GM12892 (cell line): Measurements from ENCODE around the gene TSPAN13.

Source experiments
- DNase-seq: peaks from one replicate; pipeline ENCODE4 v3.0.0; 2011; ENCODE audit not compliant: insufficient read length
- FAIRE-seq: peaks from 2 replicates; lab custom pipeline; 2011; peaks lifted over from hg19 to GRCh38; lab: Jason Lieb, UNC
- POLR2A ChIP-seq: IDR thresholded peaks from 2 replicates; pipeline ENCODE4 v1.6.1; 2011; ENCODE audit warnings: low read depth, low read length, control low read depth
- POLR2AphosphoS5 ChIP-seq: IDR thresholded peaks from 2 replicates; pipeline ENCODE4 v1.6.1; 2011; ENCODE audit warnings: low read depth, low read length, control low read depth
- TAF1 ChIP-seq: IDR thresholded peaks from 2 replicates; pipeline ENCODE4 v1.6.1; 2011; ENCODE audit warnings: low read depth, mild to moderate bottlenecking, control low read depth, low read length, borderline replicate concordance

TSPAN13 gene

DNA sequence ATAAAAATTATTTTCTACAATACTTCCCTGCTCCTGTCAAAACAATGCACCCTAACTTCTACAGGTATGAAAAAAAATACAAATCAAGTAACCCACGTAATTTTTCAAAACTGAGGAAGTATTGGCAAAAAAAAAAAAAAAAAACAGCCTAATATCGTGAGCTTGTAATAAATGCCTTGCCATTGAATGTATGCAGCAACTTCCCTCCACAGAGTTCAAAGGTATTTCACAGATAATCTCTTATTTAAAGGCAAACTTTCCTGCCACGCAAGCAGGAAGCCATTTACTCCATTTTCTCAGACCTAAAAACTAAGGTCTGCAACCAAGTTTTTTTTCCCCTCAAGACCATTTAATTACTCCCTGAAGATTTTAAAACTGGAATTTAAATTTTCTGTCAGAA lies 51.9 kb downstream of the TSPAN13 start:
- DNase-seq (no peak), FAIRE-seq (no peak)
- TF ChIP-seq POLR2A (no peak), POLR2AphosphoS5 (no peak), TAF1 (no peak)

DNA sequence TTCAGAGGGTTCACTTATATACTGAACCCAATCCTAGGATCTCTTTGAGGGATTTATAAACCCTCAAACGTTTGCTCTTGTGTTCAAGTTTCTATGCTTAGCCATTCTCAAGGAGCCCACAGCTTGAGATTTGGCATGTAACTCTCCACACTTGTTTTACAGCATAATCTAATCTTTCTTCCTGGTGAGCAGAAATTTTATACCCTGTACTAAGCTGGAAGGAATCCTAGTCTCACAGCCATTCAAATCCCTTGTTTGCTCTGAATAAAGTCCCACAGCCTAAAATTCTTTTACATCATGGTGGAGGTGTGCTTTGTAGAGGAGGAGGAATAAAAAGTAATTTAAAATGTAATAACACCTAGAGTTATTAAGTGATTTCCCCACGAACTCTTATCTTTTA lies 56.6 kb downstream of the TSPAN13 start:
- TF ChIP-seq POLR2A (no peak), TAF1 (no peak), POLR2AphosphoS5 (no peak)
- FAIRE-seq: no peak
- no peak for DNase-seq

DNA sequence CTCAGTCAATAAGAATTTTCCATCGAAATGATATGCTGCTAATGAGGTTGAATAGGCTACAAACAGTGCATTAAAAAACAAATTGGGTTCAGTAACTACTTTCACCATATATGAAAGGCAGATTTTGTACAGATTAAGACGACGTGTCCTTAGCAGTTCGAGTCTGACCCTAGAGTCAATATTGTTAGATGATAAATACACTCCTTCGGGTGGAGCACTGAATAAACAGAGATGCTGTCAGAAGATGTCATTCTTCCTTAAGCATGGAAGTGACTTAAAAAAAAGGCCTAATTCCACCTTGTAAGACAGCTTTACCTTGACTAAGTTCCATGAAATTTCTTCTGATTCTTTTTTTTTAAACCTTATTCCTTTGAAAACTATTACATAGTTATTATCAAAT lies 57.0 kb downstream of the TSPAN13 start:
- FAIRE-seq: no peak
- TF ChIP-seq POLR2AphosphoS5: no peak
- no peak for TF ChIP-seq TAF1
- TF ChIP-seq POLR2A: no peak
- no peak for DNase-seq

DNA sequence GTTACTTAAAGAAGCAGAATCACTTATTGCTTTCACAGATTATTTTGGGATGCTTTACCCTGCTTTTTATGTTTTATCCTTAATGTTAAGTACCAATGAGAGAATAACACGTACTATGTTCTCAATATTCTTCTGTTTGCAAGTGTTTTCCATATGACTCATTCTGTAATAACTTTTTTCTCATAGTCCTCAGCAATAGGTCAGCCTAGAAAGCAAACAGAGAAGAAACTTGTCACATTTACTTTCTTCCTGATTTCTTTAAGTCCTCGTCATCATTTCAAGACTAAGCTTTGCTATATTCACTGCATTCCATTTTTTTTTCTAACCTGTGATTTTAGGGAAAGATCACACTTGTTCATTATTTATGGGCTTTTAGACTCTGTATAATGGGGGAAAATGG lies 58.0 kb downstream of the TSPAN13 start:
- no peak for TF ChIP-seq POLR2AphosphoS5
- no peak for TF ChIP-seq TAF1
- no peak for TF ChIP-seq POLR2A
- FAIRE-seq: no peak
- DNase-seq: no peak

DNA sequence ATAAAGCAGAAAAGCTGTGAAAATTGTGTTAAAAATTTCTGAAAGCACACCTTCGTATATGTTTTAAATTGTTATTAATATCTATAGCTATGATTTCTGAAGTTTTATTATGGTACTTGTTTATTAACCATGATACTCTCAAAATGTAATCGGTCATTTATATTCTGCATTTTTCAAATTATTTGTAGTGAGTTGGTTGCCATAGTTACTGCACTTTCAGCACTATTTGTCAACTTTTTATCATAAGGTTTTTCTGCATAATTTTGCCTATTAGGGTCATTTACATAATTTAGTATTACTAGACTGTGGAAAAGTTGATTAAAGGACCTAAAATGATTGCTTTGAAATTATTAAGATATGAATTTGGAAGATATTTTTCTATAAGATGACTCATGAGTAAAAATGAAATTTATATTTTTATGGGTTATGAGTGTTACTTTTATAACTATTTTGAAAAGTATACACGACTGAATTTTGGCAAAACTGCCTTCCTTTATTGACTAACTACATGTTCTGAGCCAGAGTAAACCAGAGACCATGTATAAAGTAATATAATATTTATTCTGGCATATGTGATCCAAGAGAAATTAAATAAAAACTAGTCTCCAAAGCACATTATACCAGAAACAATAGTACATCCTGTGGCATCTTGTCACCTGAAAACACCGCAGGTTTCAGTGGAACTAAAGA lies 59.1 kb downstream of the TSPAN13 start:
- TF ChIP-seq POLR2A (no peak), POLR2AphosphoS5 (no peak)
- FAIRE-seq (no peak), DNase-seq (no peak)

DNA sequence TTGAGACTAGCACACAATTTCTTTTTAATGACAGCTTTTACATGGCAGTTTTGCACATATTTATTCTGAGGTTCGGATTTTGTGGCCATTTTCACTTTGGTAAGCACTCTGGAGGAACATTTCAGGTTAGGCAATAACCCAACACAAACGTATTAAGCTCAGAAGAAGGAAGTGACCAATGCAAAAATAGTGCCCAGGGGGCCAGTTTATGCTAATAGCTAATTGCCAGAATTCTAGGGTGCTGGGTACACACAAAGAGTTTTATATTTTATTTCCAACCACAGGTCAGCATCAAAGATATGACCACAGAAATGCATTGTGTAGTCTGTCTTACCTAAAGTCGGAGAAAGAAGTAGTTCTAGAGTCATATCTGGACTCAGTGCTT lies 59.7 kb downstream of the TSPAN13 start:
- no peak for TF ChIP-seq TAF1
- FAIRE-seq (no peak), DNase-seq (no peak)

DNA sequence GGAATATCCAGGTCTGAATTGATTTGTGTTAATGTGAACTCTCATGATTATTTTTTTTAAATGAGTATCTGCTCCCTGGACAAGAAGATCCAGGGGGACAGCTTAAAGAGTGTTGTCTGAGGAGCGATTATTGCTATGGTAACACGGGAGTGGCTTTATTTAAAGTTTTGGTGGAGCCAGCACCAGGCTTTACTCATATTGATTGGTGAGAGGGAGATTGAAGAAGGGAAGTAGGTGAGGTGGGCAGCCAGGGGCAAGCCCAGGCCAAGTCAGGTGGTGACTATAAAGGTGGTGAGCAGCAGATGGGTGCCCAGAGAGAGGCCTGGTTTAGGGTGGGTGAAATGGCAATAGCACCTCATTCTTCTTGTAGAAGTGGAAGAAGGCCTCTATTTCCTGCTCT lies 61.4 kb downstream of the TSPAN13 start:
- DNase-seq: no peak
- FAIRE-seq: no peak
- no peak for TF ChIP-seq POLR2A
- no peak for TF ChIP-seq TAF1
- no peak for TF ChIP-seq POLR2AphosphoS5

DNA sequence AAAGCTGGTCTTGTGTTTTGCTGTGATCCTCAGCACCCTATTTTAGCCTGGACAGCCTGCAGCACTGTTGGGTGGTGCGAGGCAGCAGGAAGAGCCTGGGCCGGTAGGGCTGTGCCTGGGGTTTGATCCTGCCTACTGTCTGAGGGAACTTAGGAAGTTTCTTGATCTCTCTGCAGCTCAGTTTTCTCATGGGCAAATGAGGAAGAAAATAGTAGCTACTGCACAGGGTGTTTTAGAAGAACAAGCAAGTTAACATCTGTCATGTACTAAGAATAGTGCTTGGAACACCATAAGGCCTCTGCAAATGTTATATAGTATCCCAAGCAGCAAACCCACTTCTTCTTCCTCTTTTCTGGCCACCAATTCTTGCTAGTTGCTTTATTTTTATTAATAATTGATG lies 63.3 kb downstream of the TSPAN13 start:
- TF ChIP-seq POLR2AphosphoS5: no peak
- FAIRE-seq: no peak
- no peak for DNase-seq

DNA sequence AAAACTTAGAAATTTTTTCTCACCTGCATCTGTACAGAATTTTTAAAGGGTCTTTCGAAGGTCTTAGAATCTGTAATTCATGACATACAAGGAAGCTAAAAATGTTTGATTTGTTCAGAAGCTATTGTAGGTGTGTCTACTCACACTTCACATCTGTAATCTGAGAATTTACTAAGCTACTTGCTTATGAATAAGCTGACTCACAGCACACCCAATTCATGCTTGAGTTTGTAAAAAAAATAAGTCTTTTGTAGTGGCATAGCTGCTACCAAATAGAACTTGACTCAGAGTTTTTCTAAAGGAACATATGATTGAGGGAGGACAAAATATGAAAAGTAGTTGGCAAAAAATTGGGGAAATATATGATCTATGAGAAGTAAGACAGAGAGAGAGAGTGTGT lies 64.0 kb downstream of the TSPAN13 start:
- no peak for FAIRE-seq
- DNase-seq: no peak
- TF ChIP-seq POLR2AphosphoS5 (no peak), TAF1 (no peak), POLR2A (no peak)

DNA sequence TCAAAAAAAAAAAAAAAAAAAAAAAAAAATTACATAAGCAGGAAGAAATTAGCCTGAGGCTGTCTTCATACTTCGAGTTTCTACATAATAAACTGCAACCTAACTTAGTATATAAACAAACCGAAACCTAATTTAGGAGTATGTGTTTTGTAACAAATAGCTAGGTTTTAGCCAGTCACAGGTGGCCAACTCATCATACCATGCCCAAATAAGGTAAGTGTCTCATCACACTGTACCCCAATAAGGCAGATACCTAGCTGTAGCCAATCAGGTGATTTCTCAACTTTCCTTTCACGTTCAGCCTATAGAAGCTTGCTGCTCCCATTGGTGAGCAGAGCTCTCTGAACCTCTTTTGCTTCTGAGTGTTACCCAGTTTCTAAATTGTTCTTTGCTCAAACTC lies 65.2 kb downstream of the TSPAN13 start:
- TF ChIP-seq POLR2A (no peak), TAF1 (no peak), POLR2AphosphoS5 (no peak)
- DNase-seq (no peak), FAIRE-seq (no peak)

DNA sequence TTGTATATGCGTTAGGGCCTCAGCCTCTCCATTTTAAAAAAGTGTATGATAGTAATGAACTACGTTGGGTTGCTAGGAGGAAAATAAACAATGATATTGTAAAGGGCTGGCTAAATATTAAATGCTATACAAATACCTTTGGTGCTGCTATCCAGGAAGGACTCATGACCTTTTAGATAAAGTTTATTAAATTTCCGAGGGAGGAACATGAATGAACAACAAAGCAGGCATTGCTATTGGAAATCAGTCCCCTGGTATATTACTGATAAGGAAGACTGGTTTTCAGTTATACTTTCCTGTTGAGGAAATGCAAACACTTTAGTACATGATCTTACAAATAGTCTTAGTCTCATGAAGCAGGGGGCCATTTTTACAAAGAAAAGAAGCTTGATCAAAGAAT lies 68.5 kb downstream of the TSPAN13 start:
- TF ChIP-seq POLR2AphosphoS5 (no peak), POLR2A (no peak), TAF1 (no peak)
- FAIRE-seq: no peak
- DNase-seq: no peak

DNA sequence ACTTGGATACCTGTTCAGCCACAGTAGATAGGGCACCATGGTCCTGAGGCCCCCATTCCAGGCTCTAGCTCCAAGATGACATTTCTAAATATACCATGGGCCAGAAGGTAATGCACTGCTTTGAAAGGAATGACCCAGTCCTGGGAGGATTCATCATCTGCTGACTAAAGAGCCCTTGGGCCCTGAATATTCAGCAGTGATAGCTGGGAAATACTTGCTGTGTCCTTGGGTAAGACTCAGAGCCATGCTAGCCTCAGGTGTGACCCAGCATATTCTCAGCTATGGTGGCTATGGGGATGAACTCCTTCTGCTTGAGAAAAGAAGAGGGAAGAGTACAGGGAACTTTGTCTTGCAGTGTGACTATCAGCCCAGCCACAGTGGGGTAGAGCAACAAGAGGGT lies 72.5 kb downstream of the TSPAN13 start:
- TF ChIP-seq POLR2AphosphoS5 (no peak), POLR2A (no peak), TAF1 (no peak)
- no peak for FAIRE-seq
- no peak for DNase-seq

DNA sequence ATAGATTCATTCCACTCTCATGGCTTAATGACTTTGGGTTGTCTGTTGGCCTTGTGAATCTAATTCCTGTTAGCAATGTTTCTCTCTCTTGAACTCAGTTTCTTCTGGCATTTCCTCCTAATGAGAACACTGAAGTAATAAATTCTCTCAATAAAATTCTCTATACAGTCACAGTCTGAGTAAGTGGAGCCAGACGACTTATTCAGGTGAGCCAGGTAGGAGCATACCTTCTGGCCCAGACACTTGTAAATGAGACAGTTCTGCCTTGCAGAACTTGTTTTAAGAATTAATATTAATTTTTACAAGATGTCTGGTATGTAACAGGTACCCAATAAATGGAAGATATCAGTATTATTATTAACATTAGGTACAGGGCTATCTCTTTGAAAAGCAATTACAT lies 79.8 kb downstream of the TSPAN13 start:
- TF ChIP-seq TAF1 (no peak), POLR2AphosphoS5 (no peak), POLR2A (no peak)
- DNase-seq (no peak), FAIRE-seq (no peak)
